ENCODE measurements around the gene KIAA1191. TPM values are rescaled to one million over a fixed set of nuclear protein-coding genes. Genes with fewer than 3 reads are reported as not detected.

Gene KIAA1191
- total RNA-seq, 1 experiment from 2014 or later: 99.0 TPM

DNA sequence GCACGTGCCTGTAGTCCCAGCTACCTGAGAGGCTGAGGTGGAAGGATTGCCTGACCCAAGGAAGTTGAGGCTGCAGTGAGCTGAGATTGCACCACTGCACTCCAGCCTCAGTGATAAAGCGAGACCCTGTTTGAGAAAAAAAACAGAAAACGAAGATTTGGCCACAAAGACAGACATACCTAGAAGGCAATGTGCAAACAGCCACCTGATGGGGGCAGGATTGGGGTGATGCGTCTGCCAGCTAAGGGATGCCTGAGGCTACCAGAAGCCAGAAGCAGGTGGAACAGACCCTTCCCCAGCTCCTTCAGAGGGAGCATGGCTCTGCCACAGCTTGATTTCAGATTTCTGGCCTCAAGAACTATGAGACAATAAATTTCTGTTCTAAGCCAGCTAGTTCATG lies 29.9 kb upstream of the KIAA1191 start:
- no peak overlapping the region for H2AFZ ChIP-seq (ENCODE audit: low read depth, low read length, poor library complexity, severe bottlenecking)
- no peak for DNase-seq (ENCODE audit: low read depth, low spot score)
- intact Hi-C loops (cut with micrococcal nuclease): no loop called here
- TF ChIP-seq POLR2AphosphoS5 (IDR thresholded peaks at IDR 0.05; ENCODE audit: low read depth, low read length): no peak
- TF ChIP-seq EZH2 (IDR thresholded peaks at IDR 0.05): no peak
- peaks cover 4 to 20% of the 10 kb centered on the region in 2 experiments; a peak in 2 of 4 replicates for H3K36me3 ChIP-seq (ENCODE audit: control insufficient read depth in 1 of 2, insufficient read depth in 2 of 2, low read length in 2 of 2)
- ChIA-PET RAD21 (ENCODE audit: low non-redundant PET in 1 of 2, low total read pairs in 2 of 2, uncharacterized antibody in 2 of 2, unreplicated experiment in 2 of 2) (no interaction called here), POLR2A (no interaction called here), CTCF (no interaction called here)
- H3K4me2 ChIP-seq (ENCODE audit: low read length): no peak overlapping the region
- no peak overlapping the region for H3K9ac ChIP-seq (ENCODE audit: low read length)
- no peak overlapping the region for H3K27ac ChIP-seq (ENCODE audit: low read depth, low read length)
- ATAC-seq: no peak
- H4K20me1 ChIP-seq (ENCODE audit: insufficient read depth): peaks cover 4% of the 10 kb centered on the region; the same call in 1 of the 2 replicates
- no peaks in the 10 kb centered on the region for H3K27me3 ChIP-seq (ENCODE audit: insufficient read depth, low read length)
- H3K4me1 ChIP-seq (ENCODE audit: control insufficient read depth in 1 of 2, insufficient read depth in 2 of 2, low read length in 2 of 2): peaks cover 11 to 20% of the 10 kb centered on the region in 2 experiments; a peak in 3 of 4 replicates
- no TSS peak for BruUV-seq (replicated peaks)
- H3K4me3 ChIP-seq (replicated peaks in 1 of 2; ENCODE audit: low read depth in 1 of 2, low read length in 2 of 2): no peak overlapping the region
- H3K79me2 ChIP-seq (ENCODE audit: insufficient read depth, low read length): peaks cover 39% of the 10 kb centered on the region
- H3K9me3 ChIP-seq (ENCODE audit: control insufficient read depth in 1 of 2, insufficient read depth in 1 of 2, low read depth in 1 of 2, low read length in 2 of 2): no peaks in the 10 kb centered on the region
- H3K9me2 ChIP-seq (ENCODE audit: insufficient read depth): no peaks in the 10 kb centered on the region

- H3K4me1 ChIP-seq (ENCODE audit: control insufficient read depth in 1 of 2, insufficient read depth in 2 of 2, low read length in 2 of 2): peaks cover 11 to 22% of the 10 kb centered on the region in 2 experiments; a peak in 3 of 4 replicates
- ChIA-PET RAD21 (ENCODE audit: low non-redundant PET in 1 of 2, low total read pairs in 2 of 2, uncharacterized antibody in 2 of 2, unreplicated experiment in 2 of 2) (no interaction called here), POLR2A (no interaction called here), CTCF (interaction anchor here (0.7 kb wide), 1 partner anchor 982 kb away, joined by 4 read pairs; no protein-coding TSS in a partner anchor)
- TF ChIP-seq RAD21 (IDR thresholded peaks at IDR 0.05; ENCODE audit: low read depth) (no peak), TCF7L2 (IDR thresholded peaks at IDR 0.05; ENCODE audit: borderline replicate concordance, extremely low read depth, insufficient read depth, insufficient read length) (no peak), POLR2AphosphoS5 (IDR thresholded peaks at IDR 0.05; ENCODE audit: low read depth, low read length) (peak; percentile 79), ZFX (IDR thresholded peaks at IDR 0.05) (peak; percentile 9; the same call in 1 of the 2 replicates), YY1 (IDR thresholded peaks at IDR 0.05; ENCODE audit: extremely low read depth, insufficient replicate concordance, low read depth, low read length) (peak; percentile 63)
- H3K4me2 ChIP-seq (ENCODE audit: low read length): peak overlapping the region; percentile 86
- peak overlapping the region; percentile 93 for H3K9ac ChIP-seq (ENCODE audit: low read length)
- H2AFZ ChIP-seq (ENCODE audit: low read depth, low read length, poor library complexity, severe bottlenecking): no peak overlapping the region
- H3K27me3 ChIP-seq (ENCODE audit: insufficient read depth, low read length): no peaks in the 10 kb centered on the region
- ATAC-seq (peak; percentile 53), DNase-seq (ENCODE audit: low read depth, low spot score) (no peak)
- H4K20me1 ChIP-seq (ENCODE audit: insufficient read depth): peaks cover 13% of the 10 kb centered on the region; the same call in 1 of the 2 replicates
- peak overlapping the region; percentile 78 to 99 for H3K4me3 ChIP-seq (replicated peaks in 1 of 2; ENCODE audit: low read depth in 1 of 2, low read length in 2 of 2)
- BruUV-seq (replicated peaks): TSS peak; percentile 97
- intact Hi-C loops (cut with micrococcal nuclease): loop anchor here (2.0 kb wide), 1 partner anchor 147 kb away; the partner anchor contains the start of gene RNF44
- H3K9me2 ChIP-seq (ENCODE audit: insufficient read depth): no peaks in the 10 kb centered on the region
- peaks cover 20 to 40% of the 10 kb centered on the region in 2 experiments; a peak in 3 of 4 replicates for H3K36me3 ChIP-seq (ENCODE audit: control insufficient read depth in 1 of 2, insufficient read depth in 2 of 2, low read length in 2 of 2)
- peak overlapping the region; percentile 94 for H3K27ac ChIP-seq (ENCODE audit: low read depth, low read length)
- H3K79me2 ChIP-seq (ENCODE audit: insufficient read depth, low read length): peaks cover 59% of the 10 kb centered on the region
- H3K9me3 ChIP-seq (ENCODE audit: control insufficient read depth in 1 of 2, insufficient read depth in 1 of 2, low read depth in 1 of 2, low read length in 2 of 2): no peaks in the 10 kb centered on the region
Observed at GRCh38 chr5:176389135-176390123, 27.9 kb upstream of the KIAA1191 start.
